GM12878 (cell line): Measurements from ENCODE around the gene KIFC3.

Source experiments
- CBFB ChIP-seq: IDR thresholded peaks from 2 replicates; pipeline ENCODE4 v1.6.1; 2016; ENCODE audit warnings: antibody characterized with exemption, low read depth
- CHD2 ChIP-seq: IDR thresholded peaks from 2 replicates; pipeline ENCODE4 v1.6.1; 2011; ENCODE audit warnings: low read depth, low read length, improper control_type of control experiment, borderline replicate concordance
- EZH2 ChIP-seq: IDR thresholded peaks from 2 replicates; pipeline ENCODE4 v1.6.1; 2012; ENCODE audit warnings: low read depth, mild to moderate bottlenecking, control low read depth, inconsistent platforms, low read length, borderline replicate concordance; ENCODE audit not compliant: control insufficient read depth
- GABPA ChIP-seq: IDR thresholded peaks from 2 replicates; pipeline ENCODE4 v1.6.1; 2014; ENCODE audit warnings: antibody characterized with exemption, low read depth, mild to moderate bottlenecking, inconsistent platforms
- HDAC2 ChIP-seq: fragments of 200-600 bp; sonication (generic); IDR thresholded peaks from 2 replicates; pipeline ENCODE4 v1.6.1; 2017
- POLR2A ChIP-seq: IDR thresholded peaks from 2 replicates; pipeline ENCODE4 v1.6.1; 2011; ENCODE audit warnings: low read depth, mild to moderate bottlenecking, low read length
- POLR2AphosphoS5 ChIP-seq: IDR thresholded peaks from 2 replicates; pipeline ENCODE4 v1.6.1; 2011; ENCODE audit warnings: mild to moderate bottlenecking, low read length, inconsistent platforms
- RFX5 ChIP-seq: IDR thresholded peaks from 2 replicates; pipeline ENCODE4 v1.6.1; 2011; ENCODE audit warnings: low read depth, low read length, improper control_type of control experiment
- YY1 ChIP-seq: IDR thresholded peaks from 2 replicates; pipeline ENCODE4 v1.6.1; 2011; ENCODE audit warnings: low read depth, mild to moderate bottlenecking, low read length
- TF ChIP-seq, protein P1 (sequence below): IDR thresholded peaks from 2 replicates; pipeline ENCODE4 v1.6.1; 2012; ENCODE audit warnings: low read depth, low read length, improper control_type of control experiment
- TF ChIP-seq, protein P2 (sequence below), 3 experiments: IDR thresholded peaks in 2 of 3; conservative IDR thresholded peaks in 1 of 3; 2 replicates each; pipeline ENCODE4 v1.5.1; 2011; ENCODE audit warnings: low read depth in 3 of 3, low read length in 3 of 3, mild to moderate bottlenecking in 3 of 3, control low read depth in 2 of 3, moderate library complexity in 2 of 3, inconsistent platforms in 1 of 3, mixed read lengths in 1 of 3; ENCODE audit not compliant: control insufficient read depth in 2 of 3, insufficient read depth in 1 of 3; ENCODE audit errors: extremely low read depth in 1 of 3
- TF ChIP-seq, protein P3 (sequence below): IDR thresholded peaks from 2 replicates; pipeline ENCODE4 v1.6.1; 2012; ENCODE audit warnings: low read depth, low read length, improper control_type of control experiment
- TF ChIP-seq, protein P4 (sequence below): fragments of 150-350 bp; IDR thresholded peaks from 2 replicates; pipeline ENCODE4 v1.6.1; 2016; ENCODE audit warnings: low read depth, low read length

DNA sequence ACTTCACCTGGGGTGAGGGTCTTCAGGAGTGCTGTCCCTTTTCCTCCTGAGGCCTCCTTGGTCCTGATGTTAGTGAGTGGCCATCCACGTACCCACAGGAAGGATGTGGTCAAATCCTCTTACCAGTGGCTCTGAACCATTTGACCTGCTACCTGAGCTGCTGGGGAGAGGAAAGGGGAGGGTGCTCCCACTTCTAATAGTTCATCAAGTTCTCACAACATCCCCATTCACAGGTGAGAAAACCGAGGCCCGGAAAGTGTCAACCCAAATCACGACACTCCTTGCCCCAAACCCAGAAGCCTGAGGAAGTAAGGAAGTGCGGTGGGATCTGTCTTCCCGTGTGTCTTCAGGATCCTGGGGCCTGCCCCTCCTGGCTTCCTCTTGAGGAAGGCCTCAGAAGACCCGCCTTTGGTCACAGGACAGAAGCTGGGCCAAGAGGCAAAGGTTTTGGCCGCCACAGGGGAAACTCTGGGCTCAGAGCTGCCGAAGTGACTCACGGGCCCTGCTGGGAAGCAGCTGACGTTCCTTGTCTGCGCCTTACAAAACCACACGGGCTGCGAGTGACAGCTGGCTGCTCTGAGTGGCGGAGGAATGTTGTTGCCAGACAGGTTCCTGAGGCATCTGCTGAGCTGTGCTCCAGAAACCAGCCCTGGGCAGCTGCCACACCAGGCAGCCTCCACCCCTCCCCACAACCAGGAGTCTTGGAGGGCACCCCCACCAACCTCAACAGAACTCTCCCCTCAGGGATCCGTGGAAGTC is 13.9 kb upstream of the KIFC3 start:
- TF ChIP-seq HDAC2 (no peak), RFX5 (no peak), POLR2A (no peak), EZH2 (no peak), CBFB (no peak), CHD2 (no peak), YY1 (no peak), POLR2AphosphoS5 (no peak), GABPA (no peak)
- TF ChIP-seq, protein P1, sequence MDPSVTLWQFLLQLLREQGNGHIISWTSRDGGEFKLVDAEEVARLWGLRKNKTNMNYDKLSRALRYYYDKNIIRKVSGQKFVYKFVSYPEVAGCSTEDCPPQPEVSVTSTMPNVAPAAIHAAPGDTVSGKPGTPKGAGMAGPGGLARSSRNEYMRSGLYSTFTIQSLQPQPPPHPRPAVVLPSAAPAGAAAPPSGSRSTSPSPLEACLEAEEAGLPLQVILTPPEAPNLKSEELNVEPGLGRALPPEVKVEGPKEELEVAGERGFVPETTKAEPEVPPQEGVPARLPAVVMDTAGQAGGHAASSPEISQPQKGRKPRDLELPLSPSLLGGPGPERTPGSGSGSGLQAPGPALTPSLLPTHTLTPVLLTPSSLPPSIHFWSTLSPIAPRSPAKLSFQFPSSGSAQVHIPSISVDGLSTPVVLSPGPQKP = no peak
- TF ChIP-seq, protein P2, sequence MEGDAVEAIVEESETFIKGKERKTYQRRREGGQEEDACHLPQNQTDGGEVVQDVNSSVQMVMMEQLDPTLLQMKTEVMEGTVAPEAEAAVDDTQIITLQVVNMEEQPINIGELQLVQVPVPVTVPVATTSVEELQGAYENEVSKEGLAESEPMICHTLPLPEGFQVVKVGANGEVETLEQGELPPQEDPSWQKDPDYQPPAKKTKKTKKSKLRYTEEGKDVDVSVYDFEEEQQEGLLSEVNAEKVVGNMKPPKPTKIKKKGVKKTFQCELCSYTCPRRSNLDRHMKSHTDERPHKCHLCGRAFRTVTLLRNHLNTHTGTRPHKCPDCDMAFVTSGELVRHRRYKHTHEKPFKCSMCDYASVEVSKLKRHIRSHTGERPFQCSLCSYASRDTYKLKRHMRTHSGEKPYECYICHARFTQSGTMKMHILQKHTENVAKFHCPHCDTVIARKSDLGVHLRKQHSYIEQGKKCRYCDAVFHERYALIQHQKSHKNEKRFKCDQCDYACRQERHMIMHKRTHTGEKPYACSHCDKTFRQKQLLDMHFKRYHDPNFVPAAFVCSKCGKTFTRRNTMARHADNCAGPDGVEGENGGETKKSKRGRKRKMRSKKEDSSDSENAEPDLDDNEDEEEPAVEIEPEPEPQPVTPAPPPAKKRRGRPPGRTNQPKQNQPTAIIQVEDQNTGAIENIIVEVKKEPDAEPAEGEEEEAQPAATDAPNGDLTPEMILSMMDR (IDR thresholded peaks at IDR 0.05 in 2 of 3, conservative IDR thresholded peaks at IDR 0.05 in 1 of 3; ENCODE audit: control insufficient read depth in 2 of 3, extremely low read depth in 1 of 3, insufficient read depth in 1 of 3, low read depth in 3 of 3, low read length in 3 of 3) = no peak
- TF ChIP-seq, protein P3, sequence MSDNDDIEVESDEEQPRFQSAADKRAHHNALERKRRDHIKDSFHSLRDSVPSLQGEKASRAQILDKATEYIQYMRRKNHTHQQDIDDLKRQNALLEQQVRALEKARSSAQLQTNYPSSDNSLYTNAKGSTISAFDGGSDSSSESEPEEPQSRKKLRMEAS = no peak
- TF ChIP-seq, protein P4, sequence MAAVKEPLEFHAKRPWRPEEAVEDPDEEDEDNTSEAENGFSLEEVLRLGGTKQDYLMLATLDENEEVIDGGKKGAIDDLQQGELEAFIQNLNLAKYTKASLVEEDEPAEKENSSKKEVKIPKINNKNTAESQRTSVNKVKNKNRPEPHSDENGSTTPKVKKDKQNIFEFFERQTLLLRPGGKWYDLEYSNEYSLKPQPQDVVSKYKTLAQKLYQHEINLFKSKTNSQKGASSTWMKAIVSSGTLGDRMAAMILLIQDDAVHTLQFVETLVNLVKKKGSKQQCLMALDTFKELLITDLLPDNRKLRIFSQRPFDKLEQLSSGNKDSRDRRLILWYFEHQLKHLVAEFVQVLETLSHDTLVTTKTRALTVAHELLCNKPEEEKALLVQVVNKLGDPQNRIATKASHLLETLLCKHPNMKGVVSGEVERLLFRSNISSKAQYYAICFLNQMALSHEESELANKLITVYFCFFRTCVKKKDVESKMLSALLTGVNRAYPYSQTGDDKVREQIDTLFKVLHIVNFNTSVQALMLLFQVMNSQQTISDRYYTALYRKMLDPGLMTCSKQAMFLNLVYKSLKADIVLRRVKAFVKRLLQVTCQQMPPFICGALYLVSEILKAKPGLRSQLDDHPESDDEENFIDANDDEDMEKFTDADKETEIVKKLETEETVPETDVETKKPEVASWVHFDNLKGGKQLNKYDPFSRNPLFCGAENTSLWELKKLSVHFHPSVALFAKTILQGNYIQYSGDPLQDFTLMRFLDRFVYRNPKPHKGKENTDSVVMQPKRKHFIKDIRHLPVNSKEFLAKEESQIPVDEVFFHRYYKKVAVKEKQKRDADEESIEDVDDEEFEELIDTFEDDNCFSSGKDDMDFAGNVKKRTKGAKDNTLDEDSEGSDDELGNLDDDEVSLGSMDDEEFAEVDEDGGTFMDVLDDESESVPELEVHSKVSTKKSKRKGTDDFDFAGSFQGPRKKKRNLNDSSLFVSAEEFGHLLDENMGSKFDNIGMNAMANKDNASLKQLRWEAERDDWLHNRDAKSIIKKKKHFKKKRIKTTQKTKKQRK = no peak
